Stimulated activated CD8-positive, alpha-beta memory T cell treated with anti-CD3 and anti-CD28 coated beads, Interleukin-12 subunit alpha, Interleukin-12 subunit beta, amount 100 ng/mL, for 24 hours (primary cell): Measurements from ENCODE around the gene COL25A1.
"Not testable (repeated sequence)": the region's sequence is repeated elsewhere in the genome, so short reads cannot be mapped to it uniquely, and the experiment has no call there.

Experiments
- DNase-seq: peaks from one replicate; pipeline ENCODE4 v3.0.0-alpha.2; 2020; ENCODE audit errors: extremely low read depth

COL25A1 gene

DNA sequence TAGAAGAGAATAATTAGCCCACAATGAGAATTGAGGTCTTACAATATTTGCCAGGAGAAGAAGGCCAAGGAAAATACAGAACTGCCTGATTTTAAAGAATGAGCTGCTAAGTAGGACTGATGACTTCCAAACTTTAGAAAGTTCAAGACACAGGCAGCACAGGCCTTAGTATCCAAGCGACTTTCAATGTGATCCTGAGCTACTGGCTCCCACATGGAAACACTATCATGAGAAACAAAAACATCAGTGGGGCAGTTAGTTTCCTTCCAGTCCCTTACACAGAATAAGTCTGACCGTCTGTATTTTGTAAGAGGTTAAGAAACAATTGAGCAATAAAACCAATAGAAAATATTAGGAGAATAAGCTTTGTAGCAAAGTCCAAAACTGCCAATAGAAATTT, 251.4 kb downstream of the COL25A1 start:
- DNase-seq = no peak

DNA sequence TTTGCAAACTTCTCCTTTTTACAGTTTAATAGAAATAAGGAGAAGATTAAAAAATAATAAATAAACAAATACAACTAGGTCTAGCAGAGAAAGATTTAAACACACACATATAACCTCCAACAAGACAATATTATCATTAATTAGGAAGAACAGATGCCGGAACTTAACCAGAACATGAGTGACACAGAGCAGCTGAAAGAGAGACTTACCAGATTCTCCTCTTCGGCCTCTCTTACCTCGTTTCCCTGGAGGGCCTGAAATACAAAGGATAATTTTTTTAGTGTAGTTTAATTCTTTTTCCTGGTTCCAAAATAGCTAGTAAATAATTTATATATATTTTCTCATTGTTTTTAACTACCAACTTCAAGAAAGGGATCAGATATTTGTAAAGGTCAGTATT, 252.5 kb downstream of the COL25A1 start:
- DNase-seq = no peak

GRCh38 chr4:109046471-109047201, 255.8 kb downstream of the COL25A1 start:
- DNase-seq = no peak

DNA sequence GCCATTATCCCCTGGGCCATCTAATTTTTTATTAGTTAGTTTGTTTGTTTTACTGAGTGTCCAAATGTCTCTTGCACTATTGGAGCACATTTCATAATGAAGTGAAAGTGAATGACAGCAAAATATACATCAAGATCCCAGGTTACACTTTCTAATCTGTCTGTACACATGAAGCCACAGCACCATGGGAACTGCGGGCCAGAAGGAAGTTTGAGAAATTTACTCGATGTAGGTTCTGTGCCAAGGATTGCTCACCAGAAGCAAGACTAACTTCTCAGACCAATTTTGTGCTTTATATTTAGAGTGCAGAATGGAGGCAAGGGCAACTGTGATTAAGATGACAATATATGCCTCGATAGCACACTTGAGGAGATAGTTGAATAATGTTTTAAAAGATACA, 258.0 kb downstream of the COL25A1 start:
- no peak for DNase-seq

GRCh38 chr4:109043286-109043685, 259.2 kb downstream of the COL25A1 start:
- no peak for DNase-seq

DNA sequence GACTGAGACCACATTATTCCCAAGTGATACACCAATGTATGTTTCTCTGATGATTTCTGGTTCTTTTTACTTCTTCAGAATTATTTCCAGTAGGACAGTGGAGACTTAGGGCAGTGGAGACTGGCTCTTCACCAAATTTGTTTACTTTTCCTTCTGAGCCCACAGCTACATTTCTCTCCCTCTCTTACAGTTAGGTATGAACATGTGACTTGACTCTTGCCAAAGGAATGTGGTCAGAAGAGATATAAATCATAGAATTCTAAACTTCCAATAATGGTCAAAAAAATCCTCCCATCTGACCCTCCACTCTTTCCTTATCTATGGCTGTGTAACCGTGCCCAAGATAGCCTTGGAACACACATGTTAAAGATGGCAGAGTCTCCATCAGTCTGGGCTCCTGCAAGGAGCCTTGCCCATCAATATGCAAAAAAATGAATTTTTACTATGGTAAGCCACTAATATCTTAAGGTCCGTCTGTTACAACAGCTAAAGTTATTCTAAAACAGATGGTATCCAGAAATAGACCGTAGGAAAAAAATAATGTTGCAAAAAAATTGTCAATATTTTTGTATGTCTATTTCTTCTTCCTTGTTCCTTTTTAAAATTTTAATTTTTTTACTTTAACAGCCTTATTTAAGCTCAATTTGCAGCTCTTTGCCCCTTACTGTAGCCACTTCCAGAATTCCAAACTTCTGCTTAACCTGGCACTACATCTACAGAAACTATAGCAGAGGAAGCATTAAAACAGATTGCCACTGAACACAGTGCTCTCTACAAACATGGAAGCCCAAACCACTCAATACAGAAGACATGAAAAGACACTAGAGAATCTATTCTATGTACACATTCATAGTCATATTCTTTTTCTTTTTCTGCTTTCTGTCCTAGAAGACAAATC, 260.7 kb downstream of the COL25A1 start:
- no peak for DNase-seq

DNA sequence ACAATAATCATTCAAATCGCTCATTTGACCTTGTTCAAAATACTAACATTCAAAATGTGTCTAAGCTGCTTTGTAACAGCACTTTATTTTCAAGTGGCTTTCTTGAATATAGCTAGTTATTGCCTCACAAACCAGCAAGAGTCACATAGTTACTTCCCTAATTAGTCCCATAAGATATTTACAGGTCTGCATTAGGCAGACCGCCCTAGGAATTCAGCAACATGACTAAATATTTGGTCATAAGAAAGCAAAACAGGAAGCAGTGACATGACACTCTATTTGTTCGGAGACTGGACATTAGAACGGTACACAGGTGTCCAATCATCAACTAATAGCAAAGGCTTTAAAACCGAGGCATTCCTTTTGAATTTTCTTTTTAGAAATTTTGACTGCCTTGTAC, 262.0 kb downstream of the COL25A1 start:
- no peak for DNase-seq

DNA sequence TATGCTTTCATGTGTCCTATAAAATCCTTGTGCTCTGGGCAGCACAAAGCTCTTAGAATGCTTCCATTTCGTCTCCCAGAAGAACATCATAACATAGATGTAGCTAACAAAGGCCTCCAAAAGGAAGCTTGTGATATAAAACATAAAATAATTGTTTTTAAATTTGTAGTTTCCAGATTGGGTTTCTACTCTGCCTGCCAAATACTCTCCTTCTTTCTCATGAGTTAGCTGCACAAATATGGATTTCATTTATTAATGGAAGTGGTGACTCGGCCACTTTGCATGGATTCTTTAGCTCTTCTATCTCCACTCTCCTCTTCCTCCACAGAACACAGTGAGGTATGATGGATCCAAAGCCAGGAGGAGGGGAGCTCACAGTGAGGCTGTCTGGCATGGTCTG, 265.4 kb downstream of the COL25A1 start:
- DNase-seq = no peak

- no peak for DNase-seq
Measured at GRCh38 chr4:109033993-109034392, 268.5 kb downstream of the COL25A1 start.

GRCh38 chr4:109032671-109033070, 269.8 kb downstream of the COL25A1 start:
- DNase-seq = no peak

DNA sequence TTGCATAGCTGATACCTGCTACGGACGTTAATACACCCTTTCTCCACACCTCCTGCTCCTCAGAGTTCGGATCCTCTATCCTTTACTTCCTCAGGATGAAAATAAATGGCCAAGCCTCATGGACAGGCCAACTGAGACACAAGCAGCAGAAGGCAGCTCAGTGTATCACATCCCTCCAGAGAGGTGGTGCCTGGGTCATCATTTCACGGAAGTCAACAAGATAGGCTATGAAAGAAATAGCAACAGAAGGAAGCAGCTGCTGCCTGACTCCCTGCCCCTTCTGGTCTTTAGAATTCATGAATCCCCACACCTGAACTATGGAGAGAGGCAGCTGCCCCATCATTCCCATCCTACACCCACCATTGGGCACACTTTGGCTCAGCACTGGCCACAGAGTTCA, 272.5 kb downstream of the COL25A1 start:
- DNase-seq = no peak

- DNase-seq = no peak
Measured at GRCh38 chr4:109027016-109027500, 275.4 kb downstream of the COL25A1 start.

GRCh38 chr4:109026588-109026987, 275.9 kb downstream of the COL25A1 start:
- no peak for DNase-seq

DNA sequence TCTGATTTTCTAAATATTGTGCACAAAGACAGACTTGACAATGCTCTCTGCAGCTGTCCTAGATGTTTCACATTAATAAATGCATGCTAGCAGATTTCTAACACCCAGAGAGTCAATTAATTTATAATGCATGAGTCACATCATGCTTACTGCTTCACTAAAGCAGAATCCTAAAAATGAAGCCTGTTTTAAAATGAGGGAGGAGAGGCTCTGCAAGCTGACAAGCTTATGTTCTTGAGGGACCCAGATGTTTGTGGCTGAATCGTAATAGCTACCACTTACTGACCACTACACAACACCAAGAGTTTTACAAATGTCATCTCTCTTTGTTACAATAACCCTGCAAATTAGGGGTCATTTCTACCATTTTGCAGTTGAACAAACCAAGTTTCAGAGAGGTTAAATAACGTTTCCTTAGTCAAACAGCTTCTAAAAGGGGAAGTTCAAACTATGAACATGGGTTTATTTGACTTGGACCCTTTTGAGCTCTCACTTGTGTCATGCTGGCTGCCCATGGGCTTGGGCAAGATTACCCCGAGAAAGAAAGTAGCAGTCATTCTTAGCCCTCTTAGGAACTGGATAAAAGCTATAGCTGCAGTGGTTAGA, 276.9 kb downstream of the COL25A1 start:
- no peak for DNase-seq

DNA sequence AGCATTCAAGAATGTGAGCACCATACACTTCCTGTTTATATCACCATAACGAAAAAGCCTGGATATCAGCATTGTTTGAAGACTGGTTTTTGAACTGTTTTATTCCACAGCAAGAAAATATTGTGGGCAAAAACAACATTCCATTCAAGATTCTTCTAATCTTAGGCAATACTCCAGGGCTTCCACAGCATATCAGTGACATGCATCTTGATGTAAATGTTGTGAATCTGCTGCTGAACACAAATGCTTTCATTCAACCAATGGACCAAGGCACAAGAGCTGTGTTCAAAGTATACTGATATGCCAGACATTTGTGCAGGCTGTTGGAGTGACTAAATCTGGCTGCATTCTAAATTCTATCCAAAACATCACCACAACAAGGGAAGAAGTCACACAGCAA, 279.5 kb downstream of the COL25A1 start:
- no peak for DNase-seq

GRCh38 chr4:109021630-109022029, 280.8 kb downstream of the COL25A1 start:
- not testable (repeated sequence) for DNase-seq

DNA sequence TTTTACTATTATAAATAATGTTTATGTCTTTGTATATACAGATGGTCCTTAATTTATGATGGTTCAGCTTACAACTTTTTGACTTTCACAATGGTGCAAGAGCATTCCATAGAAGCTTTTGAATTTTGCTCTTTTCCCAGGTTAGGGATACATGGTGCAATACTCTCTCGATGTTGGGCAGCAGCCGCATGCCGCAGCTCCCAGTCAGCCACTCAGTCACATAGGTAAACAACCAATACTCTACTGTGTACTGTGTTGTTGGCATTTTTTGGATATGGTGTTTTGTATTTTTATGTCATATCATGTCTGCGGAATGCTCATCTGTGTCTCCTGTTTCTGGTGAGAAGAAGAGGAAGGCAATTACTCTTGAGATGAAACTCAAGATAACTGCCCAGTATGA, 281.6 kb downstream of the COL25A1 start:
- no peak for DNase-seq

GRCh38 chr4:109016200-109016599, 286.3 kb downstream of the COL25A1 start:
- no peak for DNase-seq

DNA sequence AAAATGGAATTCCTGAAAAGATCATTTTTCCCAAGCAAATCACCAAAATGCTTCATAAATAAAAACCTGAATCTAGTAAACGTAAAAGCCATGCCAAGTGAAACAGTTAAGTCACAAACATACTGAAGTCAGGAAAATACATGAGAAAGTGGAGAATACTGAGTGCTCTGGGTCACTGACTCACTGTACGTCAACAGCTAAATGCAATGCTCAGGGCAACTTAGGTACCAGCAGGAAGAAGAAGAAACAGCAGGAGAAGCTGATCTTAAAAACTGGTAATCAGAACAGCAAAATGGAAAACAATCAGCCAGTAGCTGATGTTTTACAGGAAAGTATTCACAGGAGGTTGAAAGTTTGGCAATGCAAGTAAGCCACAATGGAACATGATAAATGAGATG, 287.0 kb downstream of the COL25A1 start:
- no peak for DNase-seq

DNA sequence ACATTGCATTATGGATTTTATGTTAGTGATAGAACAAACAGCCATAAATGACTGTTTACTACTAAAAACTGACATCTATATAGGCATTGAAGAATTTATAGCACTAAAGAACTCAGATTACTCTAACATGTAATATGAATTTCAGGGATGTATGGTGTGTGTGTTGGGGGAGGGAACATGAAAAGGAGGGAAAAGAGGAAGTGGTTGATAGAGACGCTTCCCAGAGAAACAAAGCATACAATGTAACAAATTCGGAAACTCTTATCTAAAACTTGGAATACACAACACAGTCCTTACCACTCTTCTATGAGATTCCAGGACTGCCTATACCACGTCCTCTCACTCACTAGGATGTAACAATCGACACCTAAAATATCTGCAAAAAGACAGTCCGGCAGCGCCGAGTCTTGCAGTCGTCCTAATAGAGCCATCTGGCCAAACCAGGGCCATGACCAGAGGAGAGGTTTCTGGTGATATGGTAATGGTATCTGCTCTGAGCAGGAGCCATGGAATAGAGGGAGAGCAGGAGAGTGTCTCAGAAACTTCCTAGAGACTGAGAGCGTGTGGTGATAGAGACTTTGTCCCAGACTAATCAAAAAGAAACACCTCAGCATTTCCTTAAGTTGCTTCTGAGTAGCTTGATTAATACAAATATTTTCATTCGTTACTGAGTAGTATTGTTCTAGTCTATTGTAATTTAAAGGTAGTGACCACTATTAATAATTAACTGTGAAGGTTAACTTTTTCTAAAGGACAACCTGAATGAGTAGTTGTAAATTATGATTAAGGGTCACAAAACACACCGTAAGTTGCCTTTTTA, 287.7 kb downstream of the COL25A1 start:
- no peak for DNase-seq

DNA sequence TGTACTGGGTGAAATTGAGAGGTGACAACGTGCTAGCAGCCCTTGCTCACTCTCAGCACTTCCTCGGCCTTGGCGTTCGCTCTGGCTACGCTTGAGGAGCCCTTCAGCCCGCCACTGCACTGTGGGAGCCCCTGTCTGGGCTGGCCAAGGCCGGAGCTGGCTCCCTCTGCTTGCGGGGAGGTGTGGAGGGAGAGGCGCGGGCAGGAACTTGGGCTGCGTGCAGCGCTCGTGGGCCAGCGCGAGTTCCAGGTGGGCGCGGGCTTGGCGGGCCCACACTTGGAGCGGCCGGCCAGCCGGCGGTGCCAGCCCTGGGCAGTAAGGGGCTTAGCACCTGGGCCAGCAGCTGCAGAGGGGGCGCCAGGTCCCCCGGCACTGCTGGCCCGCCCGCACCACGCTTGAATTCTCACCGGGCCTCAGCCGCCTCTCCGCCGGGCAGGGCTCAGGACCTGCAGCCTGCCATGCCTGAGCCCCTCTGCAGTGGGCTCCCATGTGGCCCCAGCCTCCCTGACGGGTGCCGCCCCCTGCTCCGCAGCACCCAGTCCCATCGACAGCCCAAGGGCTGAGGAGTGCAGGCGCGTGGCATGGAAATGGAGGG, 290.1 kb downstream of the COL25A1 start:
- DNase-seq = no peak
